H1 (cell line): ENCODE results near the gene MEI1. TPM values are rescaled to one million over a fixed set of nuclear protein-coding genes. Genes with fewer than 3 reads are reported as not detected.

Experiments used
- CHD1 ChIP-seq: IDR thresholded peaks from 2 replicates; pipeline ENCODE4 v1.6.1; 2012; ENCODE audit warnings: low read depth, low read length, improper control_type of control experiment
- RAD21 ChIP-seq, 2 experiments: IDR thresholded peaks in 1 of 2; conservative IDR thresholded peaks in 1 of 2; 2 replicates each; pipeline ENCODE4 v1.6.1; 2011; ENCODE audit warnings: low read depth in 2 of 2, low read length in 2 of 2, improper control_type of control experiment in 1 of 2, inconsistent platforms in 1 of 2, mild to moderate bottlenecking in 1 of 2, moderate library complexity in 1 of 2
- YY1 ChIP-seq: IDR thresholded peaks from 2 replicates; pipeline ENCODE4 v1.6.1; 2011; ENCODE audit warnings: low read depth, mild to moderate bottlenecking, low read length
- polyA plus RNA-seq, 7 experiments: library from polyadenylated mRNA; depleted of rRNA in 3 of 7; stranded (reverse) in 5 of 7; unstranded in 2 of 7; fragments of >200 nt in 5 of 7; fragments of 200-250 nt in 2 of 7; gene quantifications; 1 replicate in 5 of 7; 2 replicates in 1 of 7; 4 replicates in 1 of 7; pipeline versions ENCODE4 v1.2.1 to v1.2.3, GENCODE V29; 2011 to 2013; ENCODE audit warnings: missing spikeins in 2 of 7, mixed read lengths in 2 of 7
- total RNA-seq: library from RNA; stranded (reverse); fragmentation: NEBNext Ultra II Directional; extraction: Animal tissue kit (Norgen Biotek cat#: 25700); gene quantifications from 2 replicates; pipeline ENCODE4 v1.2.1, GENCODE V29; 2021
- TF ChIP-seq, protein P1 (sequence below): fragments of 300-600 bp; sonication (generic); IDR thresholded peaks from 2 replicates; pipeline ENCODE4 v1.7.1; 2012; ENCODE audit warnings: low read length, moderate library complexity, mild to moderate bottlenecking, inconsistent platforms; ENCODE audit not compliant: insufficient replicate concordance

The MEI1 gene
- total and polyA plus RNA-seq, 2 of the 8 experiments (the other 6 are each of a cell fraction or from before 2014, with no cell fraction given): 0.27 to 0.54 TPM

DNA sequence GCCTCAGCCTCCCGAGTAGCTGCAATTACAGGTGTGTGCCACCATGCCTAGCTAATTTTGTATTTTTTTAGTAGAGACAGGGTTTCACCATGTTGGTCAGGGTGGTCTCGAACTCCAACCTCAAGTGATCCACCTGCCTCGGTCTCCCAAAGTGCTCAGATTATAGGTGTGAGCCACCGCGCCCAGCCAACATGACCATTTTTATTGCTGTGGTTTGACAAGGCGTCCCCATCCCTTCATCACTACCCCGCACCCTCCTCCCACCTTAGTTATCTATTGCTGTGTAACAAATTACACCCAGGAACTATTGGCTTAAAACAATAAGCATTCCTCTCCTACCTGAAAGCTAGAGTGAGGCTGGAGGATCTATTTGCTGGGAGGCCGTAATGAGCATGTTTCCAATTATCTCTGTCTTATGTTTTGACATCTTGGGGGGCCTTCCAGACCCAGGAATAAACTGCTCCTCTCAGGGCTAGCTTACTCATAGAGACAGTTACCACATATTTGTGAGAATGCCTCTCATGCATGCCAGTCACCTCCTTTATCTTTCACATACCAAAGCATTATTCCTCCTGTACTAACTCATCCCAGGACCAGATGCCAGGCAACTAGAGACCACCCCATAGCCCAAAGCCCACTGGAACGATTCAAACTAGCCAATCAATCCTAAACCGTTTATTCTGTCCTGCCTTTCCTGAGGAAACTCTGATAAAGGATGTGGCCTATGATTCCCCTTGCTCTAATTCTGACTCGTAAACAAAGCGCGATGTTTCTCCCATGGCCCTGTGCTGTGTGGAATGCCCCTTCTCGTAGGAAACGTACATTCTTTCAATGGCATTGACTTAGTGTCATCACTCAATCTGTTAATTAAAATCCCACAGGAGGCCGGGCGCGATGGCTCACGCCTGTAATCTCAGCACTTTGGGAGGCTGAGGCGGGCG lies 30.1 kb upstream of the MEI1 start (continued):
- TF ChIP-seq, protein P1, sequence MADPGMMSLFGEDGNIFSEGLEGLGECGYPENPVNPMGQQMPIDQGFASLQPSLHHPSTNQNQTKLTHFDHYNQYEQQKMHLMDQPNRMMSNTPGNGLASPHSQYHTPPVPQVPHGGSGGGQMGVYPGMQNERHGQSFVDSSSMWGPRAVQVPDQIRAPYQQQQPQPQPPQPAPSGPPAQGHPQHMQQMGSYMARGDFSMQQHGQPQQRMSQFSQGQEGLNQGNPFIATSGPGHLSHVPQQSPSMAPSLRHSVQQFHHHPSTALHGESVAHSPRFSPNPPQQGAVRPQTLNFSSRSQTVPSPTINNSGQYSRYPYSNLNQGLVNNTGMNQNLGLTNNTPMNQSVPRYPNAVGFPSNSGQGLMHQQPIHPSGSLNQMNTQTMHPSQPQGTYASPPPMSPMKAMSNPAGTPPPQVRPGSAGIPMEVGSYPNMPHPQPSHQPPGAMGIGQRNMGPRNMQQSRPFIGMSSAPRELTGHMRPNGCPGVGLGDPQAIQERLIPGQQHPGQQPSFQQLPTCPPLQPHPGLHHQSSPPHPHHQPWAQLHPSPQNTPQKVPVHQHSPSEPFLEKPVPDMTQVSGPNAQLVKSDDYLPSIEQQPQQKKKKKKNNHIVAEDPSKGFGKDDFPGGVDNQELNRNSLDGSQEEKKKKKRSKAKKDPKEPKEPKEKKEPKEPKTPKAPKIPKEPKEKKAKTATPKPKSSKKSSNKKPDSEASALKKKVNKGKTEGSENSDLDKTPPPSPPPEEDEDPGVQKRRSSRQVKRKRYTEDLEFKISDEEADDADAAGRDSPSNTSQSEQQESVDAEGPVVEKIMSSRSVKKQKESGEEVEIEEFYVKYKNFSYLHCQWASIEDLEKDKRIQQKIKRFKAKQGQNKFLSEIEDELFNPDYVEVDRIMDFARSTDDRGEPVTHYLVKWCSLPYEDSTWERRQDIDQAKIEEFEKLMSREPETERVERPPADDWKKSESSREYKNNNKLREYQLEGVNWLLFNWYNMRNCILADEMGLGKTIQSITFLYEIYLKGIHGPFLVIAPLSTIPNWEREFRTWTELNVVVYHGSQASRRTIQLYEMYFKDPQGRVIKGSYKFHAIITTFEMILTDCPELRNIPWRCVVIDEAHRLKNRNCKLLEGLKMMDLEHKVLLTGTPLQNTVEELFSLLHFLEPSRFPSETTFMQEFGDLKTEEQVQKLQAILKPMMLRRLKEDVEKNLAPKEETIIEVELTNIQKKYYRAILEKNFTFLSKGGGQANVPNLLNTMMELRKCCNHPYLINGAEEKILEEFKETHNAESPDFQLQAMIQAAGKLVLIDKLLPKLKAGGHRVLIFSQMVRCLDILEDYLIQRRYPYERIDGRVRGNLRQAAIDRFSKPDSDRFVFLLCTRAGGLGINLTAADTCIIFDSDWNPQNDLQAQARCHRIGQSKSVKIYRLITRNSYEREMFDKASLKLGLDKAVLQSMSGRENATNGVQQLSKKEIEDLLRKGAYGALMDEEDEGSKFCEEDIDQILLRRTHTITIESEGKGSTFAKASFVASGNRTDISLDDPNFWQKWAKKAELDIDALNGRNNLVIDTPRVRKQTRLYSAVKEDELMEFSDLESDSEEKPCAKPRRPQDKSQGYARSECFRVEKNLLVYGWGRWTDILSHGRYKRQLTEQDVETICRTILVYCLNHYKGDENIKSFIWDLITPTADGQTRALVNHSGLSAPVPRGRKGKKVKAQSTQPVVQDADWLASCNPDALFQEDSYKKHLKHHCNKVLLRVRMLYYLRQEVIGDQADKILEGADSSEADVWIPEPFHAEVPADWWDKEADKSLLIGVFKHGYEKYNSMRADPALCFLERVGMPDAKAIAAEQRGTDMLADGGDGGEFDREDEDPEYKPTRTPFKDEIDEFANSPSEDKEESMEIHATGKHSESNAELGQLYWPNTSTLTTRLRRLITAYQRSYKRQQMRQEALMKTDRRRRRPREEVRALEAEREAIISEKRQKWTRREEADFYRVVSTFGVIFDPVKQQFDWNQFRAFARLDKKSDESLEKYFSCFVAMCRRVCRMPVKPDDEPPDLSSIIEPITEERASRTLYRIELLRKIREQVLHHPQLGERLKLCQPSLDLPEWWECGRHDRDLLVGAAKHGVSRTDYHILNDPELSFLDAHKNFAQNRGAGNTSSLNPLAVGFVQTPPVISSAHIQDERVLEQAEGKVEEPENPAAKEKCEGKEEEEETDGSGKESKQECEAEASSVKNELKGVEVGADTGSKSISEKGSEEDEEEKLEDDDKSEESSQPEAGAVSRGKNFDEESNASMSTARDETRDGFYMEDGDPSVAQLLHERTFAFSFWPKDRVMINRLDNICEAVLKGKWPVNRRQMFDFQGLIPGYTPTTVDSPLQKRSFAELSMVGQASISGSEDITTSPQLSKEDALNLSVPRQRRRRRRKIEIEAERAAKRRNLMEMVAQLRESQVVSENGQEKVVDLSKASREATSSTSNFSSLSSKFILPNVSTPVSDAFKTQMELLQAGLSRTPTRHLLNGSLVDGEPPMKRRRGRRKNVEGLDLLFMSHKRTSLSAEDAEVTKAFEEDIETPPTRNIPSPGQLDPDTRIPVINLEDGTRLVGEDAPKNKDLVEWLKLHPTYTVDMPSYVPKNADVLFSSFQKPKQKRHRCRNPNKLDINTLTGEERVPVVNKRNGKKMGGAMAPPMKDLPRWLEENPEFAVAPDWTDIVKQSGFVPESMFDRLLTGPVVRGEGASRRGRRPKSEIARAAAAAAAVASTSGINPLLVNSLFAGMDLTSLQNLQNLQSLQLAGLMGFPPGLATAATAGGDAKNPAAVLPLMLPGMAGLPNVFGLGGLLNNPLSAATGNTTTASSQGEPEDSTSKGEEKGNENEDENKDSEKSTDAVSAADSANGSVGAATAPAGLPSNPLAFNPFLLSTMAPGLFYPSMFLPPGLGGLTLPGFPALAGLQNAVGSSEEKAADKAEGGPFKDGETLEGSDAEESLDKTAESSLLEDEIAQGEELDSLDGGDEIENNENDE: no peak
- TF ChIP-seq YY1 (no peak), RAD21 (IDR thresholded peaks at IDR 0.05 in 1 of 2, conservative IDR thresholded peaks at IDR 0.05 in 1 of 2; ENCODE audit: low read depth in 2 of 2, low read length in 2 of 2) (no peak), CHD1 (no peak)
